ENCODE data around the gene ZBTB42.
A peak's percentile ranks its signal among the peaks of the same experiment; 100 is the strongest.

ZBTB42 gene

GRCh38 chr14:104795781-104796686 is 4.9 kb upstream of the ZBTB42 start:
- no peak for DNase-seq (ENCODE audit: low spot score)

DNA sequence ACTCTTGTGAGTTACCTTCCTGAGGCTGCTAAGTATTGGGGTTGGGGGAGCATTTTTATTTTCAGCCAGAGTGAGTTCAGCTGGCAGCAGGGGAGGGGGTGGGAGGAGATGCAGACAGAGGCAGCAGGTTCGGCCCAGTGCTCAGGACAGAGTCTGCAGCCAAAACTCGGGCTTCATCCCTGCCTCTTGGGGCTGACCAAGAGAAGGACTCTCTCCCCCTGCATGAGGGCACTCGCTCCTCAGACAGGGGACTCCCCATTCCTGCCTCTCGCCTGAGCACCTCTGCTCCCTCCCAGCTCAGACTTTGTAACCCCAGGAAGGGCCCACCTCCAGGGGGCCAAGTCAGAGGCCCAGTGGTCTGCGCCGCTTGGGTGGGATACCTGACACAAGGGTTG is 4.2 kb upstream of the ZBTB42 start:
- no peak for DNase-seq (ENCODE audit: low spot score)

DNA sequence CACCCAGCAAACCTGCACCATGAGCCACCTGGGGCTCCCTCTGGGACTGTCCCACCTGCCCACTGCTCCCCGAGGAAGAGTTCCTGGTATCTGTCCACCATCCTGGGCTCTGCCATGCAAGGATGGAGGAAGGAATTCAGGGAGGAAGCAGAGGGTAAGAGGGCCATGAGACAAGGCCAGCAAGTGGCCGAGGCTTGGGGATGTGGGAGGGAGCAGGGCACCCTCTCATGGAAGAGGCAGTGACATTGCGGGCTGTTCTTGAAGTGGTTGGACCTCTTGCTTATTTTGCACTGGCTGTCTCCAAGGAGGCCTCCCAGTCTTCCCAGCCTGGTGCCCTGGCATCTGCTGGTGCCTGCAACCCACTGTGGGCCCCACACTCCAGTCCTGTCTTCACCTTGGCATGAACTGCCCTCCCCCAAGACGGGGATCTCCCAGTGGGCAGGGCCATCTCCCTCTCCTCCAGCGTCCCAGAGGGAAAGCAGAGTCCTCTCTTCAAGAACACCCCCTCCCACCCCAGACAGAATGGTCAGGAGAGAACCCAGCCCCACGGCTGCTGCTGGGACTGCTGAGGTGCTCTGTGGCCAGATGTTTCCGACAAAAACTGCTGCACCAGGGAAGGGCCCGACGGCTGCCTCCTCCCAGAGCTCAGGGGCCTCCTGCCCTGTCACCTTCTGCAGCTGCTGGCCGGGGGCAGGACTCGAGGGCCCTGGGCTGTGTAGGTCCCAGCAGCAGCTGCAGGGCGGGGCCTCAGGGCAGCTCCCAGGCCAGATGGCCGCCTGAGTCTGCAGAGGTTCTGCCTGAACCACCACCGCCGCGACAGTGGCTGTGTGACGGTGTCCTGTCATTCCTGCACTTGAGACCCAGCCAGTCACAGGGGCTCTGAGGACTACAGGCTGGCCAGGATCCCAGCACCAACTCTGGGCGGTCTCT is 3.5 kb upstream of the ZBTB42 start:
- DNase-seq (ENCODE audit: low spot score): no peak

DNA sequence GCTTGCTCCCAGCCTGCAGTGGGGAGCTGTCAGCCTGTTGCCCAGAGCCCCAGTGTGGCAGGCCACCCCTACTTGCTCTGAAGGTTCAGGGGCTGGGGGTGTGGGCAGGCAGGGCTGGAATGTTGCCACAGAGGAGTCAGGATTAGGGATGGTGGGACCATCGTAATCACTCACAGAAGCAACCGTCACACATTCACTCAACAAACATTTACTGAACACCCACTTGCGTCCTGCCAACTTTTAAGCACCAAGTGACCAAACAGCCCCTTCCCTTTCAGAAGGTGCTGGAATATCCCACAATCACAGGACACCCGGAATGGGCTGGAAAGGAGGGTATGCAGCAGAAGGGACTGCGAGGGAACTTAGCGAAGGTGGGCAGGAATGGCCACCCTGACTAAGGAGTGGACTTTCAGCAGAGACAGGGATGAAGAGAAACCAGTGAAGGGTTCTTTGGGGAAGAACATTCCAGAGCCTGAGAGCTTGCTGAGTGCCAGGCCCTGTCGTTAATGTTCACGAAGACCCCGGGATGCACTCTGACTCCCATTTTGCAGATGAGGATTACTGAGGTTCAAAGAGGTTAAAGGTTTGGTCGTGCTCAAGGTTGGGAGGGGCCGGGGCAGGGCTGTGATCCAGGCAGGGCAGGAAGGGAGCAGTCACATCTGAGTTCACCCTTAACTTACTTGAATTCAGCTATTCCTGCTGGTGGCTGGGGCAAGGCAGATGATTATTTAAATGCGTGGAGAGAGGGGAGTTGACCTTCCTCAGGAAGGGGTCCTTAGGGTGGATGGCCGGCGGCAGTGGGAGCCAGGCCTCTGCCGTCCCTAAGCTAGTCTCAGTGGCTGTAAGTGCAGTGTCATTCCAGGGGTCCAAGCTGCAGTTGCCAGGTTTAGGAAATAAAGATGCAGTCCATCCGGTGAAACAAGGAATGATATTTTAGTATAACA is 2.3 kb upstream of the ZBTB42 start:
- DNase-seq (ENCODE audit: low spot score): no peak

DNA sequence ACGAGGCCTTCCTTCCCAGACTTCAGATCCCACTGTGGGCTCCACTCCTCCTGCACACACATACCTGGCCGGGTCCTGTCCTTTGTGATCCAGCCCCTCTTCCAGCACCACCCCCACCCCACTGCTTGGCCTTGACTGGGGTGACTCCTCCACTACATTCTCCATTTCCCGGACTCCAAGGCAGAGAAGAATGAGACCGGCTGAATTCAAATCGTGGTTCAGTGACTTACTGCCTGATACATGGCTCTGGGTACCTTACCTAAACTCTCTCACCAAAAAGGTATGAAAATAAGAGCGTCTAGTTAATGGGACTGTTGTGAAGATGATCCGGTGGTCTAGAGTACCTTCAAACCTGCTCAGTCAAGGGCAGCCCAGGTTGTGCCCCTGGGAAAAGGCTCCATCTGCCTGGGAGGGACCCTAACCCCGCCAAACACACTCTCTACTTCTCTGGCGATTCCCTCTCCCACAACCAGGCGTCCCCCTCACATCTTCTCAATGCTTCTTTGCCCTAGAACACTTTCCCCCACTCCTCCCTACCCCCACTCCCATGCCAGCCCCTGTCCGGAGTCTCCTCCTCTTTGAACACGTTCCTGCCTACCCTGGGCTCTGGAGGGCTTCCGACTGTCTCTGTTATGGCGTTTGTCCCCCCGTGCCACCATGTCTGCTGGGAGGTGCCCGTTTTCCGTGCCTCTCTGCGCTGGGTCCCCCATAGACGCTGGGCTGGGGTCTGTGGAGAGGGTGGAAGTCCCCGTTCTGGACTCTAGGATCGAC is 1.5 kb upstream of the ZBTB42 start:
- DNase-seq (ENCODE audit: low spot score): no peak

DNA sequence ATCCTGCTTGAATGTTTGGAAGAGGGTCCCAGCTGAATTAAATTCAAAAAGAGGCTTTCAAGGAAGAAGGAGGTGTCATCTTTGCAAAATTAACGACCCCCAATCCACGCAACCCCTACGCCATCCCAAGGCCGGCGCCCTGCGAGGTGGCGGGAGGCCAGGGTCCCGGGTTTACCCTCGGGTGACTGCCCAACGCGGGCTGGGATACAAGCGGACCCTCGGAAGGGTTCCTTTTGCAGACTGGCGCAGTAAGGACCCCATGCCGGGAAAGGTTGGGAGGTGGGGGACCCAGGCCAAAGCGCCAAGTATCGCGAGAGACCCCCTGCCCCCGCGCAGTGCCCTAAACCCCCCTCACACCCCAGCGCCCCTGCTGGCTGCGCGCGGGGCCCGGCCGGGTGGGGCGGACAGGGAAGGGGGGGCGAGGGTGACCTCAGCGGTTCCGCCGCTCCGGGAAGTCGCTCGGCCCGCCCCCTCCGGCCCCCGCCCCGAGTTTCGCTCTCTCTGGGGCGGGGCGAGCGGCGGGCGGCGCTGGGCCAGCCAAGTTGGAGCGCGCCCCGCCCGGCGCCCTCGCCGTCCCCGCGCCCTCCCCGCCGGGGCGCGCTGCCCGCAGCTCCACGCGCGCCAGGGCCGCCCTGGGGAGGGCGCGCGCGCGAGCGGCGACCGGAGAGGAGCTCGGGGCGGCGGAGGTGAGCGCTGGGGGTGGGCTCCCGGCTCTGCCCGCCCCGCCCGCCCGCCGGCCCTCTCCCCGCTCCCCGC is 708 bp upstream of the ZBTB42 start:
- peak; percentile 61 for DNase-seq (ENCODE audit: low spot score)

GRCh38 chr14:104801520-104802393 is 856 bp downstream of the ZBTB42 start:
- no peak for DNase-seq (ENCODE audit: low spot score)

DNA sequence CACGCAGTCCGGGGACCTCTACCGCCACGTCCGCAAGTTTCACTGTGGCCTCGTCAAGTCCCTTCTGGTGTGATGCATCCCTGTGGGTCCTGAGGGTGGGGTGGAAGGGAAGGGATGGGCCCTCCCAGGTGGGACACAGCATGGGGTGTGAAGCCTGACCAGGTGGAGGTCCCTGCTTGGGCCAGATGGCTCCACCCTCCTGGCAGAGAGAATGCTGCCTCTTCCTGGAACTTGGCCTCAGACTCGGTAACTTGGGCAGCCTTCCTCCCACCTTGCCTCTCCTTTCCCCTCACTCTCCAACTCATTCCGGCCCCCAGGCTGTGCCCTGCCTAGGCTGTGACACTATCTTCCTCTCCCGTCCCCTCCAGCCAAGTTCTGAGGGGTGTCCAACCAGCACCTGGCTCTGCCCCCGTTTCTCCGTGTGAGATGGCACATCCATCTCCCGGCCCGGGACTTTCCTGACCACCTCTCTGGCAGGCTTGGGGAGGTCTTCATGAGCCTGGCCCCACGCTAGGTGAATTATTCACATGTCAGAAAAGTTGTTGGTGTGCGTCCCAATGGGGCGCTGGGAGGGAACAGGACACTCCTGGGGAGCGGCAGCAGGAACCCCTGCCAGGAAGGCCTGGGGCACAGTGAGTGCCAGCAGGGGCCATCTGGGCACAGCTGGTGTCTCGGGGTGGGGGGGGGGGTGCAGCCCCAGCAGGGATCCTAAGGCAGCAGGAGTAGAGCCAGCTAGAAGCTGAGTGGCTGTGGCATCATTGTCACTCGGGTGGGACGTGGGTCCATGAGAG is 1.7 kb downstream of the ZBTB42 start:
- no peak for DNase-seq (ENCODE audit: low spot score)

DNA sequence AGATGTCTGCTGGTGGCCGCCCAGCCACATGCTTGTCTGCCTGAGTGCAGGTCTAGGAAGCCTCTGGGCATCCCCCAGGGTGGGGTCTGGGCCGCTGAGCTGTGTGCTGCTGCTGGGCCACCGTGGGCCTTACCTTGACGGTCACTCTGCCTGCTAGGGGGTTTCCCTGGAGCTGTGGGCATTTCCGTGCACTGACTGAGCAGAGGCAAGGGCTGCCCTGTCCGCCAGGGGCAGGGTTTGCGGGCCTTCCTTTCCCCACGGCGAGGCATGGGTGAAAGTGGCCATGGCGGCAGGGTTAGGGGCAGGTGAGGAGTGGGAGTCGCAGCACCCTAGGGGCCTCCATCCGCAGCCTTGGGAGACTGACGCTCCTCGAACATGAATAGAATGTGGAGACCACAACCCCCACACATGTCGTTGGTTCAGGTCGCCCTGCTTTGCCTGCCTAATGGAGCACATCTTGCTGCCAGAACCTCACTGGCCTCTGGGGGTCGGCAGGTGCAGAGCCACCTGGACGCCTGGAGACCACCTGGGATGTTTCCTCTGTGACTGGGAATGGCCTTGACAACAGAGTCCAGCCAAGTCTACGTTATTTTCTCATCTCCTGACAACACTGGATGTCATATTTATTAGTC is 2.5 kb downstream of the ZBTB42 start:
- no peak for DNase-seq (ENCODE audit: low spot score)

GRCh38 chr14:104803912-104804410 is 3.1 kb downstream of the ZBTB42 start:
- DNase-seq (ENCODE audit: low spot score): no peak

DNA sequence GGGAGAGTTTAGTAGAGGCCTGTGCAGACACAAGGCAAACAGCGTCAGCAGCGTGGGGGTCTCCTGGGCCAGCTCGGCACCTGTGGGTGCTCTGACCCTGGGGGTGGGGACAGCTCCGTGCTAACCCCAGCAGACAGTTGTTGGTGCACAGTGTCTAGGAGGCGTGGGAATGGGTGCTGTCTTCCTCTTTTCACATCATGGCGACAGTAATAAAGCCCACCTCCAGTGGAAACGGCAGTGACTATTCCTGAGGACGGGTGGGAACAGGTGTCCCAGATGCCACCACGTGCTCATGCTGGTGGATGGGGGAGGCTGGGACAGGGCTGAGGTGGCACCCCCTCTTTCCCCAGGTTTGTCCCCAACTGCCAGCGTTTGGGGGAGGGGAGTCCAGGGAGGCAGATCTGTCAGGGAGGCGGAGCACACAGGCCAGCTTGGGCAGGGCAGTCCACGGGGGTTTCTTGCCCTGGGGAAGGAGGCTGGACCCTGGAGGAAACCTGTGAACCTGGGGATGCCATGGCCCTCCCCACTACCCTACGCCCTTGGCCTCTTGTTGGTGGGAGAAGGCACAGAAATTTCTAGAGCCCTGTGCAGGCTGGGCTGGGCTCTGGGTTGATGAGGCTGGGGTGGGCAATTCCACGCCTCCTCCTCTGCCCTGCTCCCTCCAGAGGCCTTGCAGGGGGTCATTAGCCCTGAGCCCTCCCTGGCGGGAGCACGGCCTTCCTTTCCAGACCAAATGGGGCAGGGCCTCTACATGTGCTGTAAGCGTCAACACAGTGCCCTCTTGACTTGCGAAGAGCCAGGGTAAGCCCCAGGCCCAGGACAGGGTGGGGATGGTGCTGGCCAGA is 3.8 kb downstream of the ZBTB42 start:
- no peak for DNase-seq (ENCODE audit: low spot score)

DNA sequence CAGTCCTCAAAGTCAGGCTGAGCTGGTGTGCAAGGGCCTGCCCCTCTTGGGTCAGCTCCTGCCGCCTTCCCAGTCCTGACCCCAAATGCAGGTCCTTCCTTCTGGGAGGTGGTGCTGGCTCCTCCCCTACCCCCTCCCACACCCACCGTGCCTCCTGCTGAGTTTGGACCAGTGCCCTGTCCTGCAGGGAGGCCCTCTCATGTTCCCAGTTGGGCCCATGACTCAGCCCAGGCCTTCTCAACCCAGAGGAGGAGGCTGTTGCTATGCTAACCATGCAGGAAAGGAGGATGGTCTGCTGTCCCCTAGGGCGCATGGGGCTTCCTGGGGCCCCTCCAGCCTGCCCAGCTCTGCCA is 4.4 kb downstream of the ZBTB42 start:
- DNase-seq (ENCODE audit: low spot score): no peak

GRCh38 chr14:104805941-104806624 is 5.2 kb downstream of the ZBTB42 start:
- no peak for DNase-seq (ENCODE audit: low spot score)

DNA sequence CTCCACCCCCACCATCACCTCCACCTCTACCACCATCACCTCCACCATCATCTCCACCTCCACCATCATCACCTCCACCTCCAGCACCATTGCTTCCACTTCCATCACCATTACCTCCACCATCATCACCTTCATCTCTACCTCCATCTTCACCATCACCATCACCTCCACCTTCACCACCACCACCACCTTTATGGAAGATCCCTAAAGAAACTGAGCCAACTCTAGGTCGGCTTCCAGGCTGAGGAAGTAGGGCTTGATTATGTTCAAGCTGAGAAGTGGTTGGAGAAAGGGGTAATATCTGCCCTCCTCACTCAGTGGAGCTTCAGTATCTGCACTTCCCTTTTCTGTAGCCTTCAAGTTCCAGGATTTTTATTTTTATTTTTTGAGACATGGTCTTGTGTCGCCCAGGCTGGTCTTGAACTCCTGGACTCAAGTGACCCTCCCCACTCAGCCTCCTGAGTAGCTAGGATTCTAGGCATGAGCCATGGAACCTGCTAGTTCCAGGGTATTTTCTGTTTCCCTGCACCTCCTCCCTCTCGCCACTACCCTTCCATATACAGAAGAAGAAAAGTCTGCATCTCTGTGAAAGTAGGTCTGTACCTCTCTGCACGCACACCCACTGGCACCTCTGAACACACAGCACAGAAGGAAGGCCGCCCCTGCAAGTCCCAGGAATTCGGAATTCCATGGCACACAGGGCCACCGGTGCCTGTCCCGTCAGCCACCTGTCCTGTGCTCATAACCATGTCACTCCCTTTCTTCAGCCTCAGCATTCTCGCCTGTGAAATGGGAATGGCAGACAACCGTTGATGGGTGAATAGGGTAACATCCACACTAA is 5.9 kb downstream of the ZBTB42 start:
- peak; percentile 45 for DNase-seq (ENCODE audit: low spot score)

DNA sequence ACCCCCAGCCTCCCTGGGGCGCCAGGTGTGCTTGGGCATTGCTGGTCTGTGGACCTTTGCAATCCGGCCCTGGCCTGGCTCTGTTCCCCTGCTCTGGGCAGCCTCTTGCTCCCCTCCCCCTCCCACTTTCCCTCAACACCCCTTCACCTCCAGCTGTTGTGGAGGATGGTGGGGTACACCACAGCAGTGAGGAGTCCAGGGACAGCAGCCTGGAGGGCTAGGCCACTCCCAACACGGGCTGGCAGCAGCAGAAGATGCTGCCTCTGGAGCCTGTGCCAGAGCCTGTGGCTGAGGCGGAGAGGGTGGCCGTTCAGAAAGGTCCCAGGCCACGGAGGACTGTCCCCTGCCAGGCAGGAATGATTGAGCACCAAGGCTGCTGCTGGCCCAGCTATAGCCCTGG is 7.6 kb downstream of the ZBTB42 start:
- no peak for DNase-seq (ENCODE audit: low spot score)

All from putamen (tissue), 1 donor.